H9 (cell line): Measurements from ENCODE around the gene EEF1E1. TPM values are rescaled to one million over a fixed set of nuclear protein-coding genes. Genes with fewer than 3 reads are reported as not detected.

Source experiments
- DNase-seq: peaks from one replicate; pipeline ENCODE4 v3.0.0-alpha.2; 2017
- H2AFZ ChIP-seq: one replicate; pipeline ENCODE4 v1.6.1; 2013; ENCODE audit warnings: mild to moderate bottlenecking, low read length, control low read depth, moderate library complexity
- H2AK5ac ChIP-seq: 2 replicates; pipeline ENCODE4 v1.6.1; 2013; ENCODE audit warnings: low read length, control low read depth, mixed read lengths; ENCODE audit not compliant: insufficient read length
- H2BK120ac ChIP-seq: one replicate; pipeline ENCODE4 v1.6.1; 2013; ENCODE audit warnings: low read depth, mild to moderate bottlenecking, low read length, control low read depth, inconsistent platforms; ENCODE audit not compliant: poor library complexity, severe bottlenecking
- H2BK12ac ChIP-seq: 2 replicates; pipeline ENCODE4 v1.6.1; 2013; ENCODE audit warnings: low read length, control low read depth, mixed read lengths, low read depth; ENCODE audit not compliant: insufficient read length
- H2BK15ac ChIP-seq: 2 replicates; pipeline ENCODE4 v1.6.1; 2013; ENCODE audit warnings: low read depth, low read length, control low read depth
- H2BK20ac ChIP-seq: one replicate; pipeline ENCODE4 v1.6.1; 2013; ENCODE audit warnings: low read depth, mild to moderate bottlenecking, low read length, control low read depth, inconsistent platforms; ENCODE audit not compliant: poor library complexity, severe bottlenecking
- H2BK5ac ChIP-seq: 2 replicates; pipeline ENCODE4 v1.6.1; 2013; ENCODE audit warnings: low read length, control low read depth, mixed read lengths; ENCODE audit not compliant: insufficient read length
- H3K14ac ChIP-seq: 2 replicates; pipeline ENCODE4 v1.6.1; 2013; ENCODE audit warnings: low read length, control low read depth; ENCODE audit not compliant: insufficient read depth
- H3K18ac ChIP-seq: 2 replicates; pipeline ENCODE4 v1.6.1; 2013; ENCODE audit warnings: low read depth, mild to moderate bottlenecking, mixed read lengths, low read length, control low read depth; ENCODE audit not compliant: insufficient read length
- H3K23ac ChIP-seq: 2 replicates; pipeline ENCODE4 v1.6.1; 2013; ENCODE audit warnings: low read length, control low read depth, mixed read lengths, low read depth; ENCODE audit not compliant: insufficient read length
- H3K23me2 ChIP-seq: 2 replicates; pipeline ENCODE4 v1.6.1; 2013; ENCODE audit warnings: low read depth, mild to moderate bottlenecking, mixed read lengths, low read length, control low read depth; ENCODE audit not compliant: insufficient read length, poor library complexity, severe bottlenecking
- H3K27ac ChIP-seq: 2 replicates; pipeline ENCODE4 v1.5.1; 2013; ENCODE audit warnings: low read length, control low read depth, mixed read lengths, low read depth; ENCODE audit not compliant: insufficient read length
- H3K27me3 ChIP-seq: 2 replicates; pipeline ENCODE4 v1.6.1; 2013; ENCODE audit warnings: low read length, control low read depth, inconsistent platforms; ENCODE audit not compliant: insufficient read depth
- H3K4ac ChIP-seq: 2 replicates; pipeline ENCODE4 v1.6.1; 2013; ENCODE audit warnings: low read depth, mild to moderate bottlenecking, control low read depth, inconsistent platforms, low read length, moderate library complexity
- H3K4me1 ChIP-seq: 2 replicates; pipeline ENCODE4 v1.6.1; 2013; ENCODE audit warnings: low read length, control low read depth, inconsistent platforms; ENCODE audit not compliant: insufficient read depth
- H3K4me2 ChIP-seq: 2 replicates; pipeline ENCODE4 v1.6.1; 2013; ENCODE audit warnings: low read length, control low read depth, mixed read lengths; ENCODE audit not compliant: insufficient read length, insufficient read depth
- H3K56ac ChIP-seq: 2 replicates; pipeline ENCODE4 v1.6.1; 2013; ENCODE audit warnings: low read depth, mild to moderate bottlenecking, mixed read lengths, low read length, control low read depth; ENCODE audit not compliant: insufficient read length
- H3K79me1 ChIP-seq: 2 replicates; pipeline ENCODE4 v1.6.1; 2013; ENCODE audit warnings: low read depth, mild to moderate bottlenecking, moderate library complexity, low read length, control low read depth, inconsistent platforms; ENCODE audit not compliant: insufficient read depth, poor library complexity, severe bottlenecking
- H3K79me2 ChIP-seq: 2 replicates; pipeline ENCODE4 v1.6.1; 2013; ENCODE audit warnings: low read length, control low read depth, inconsistent platforms; ENCODE audit not compliant: insufficient read depth
- H3K9ac ChIP-seq: 2 replicates; pipeline ENCODE4 v1.6.1; 2013; ENCODE audit warnings: low read length, control low read depth, mixed read lengths; ENCODE audit not compliant: insufficient read length; ENCODE audit errors: extremely low read depth
- H3K9me3 ChIP-seq: one replicate; pipeline ENCODE4 v1.6.1; 2013; ENCODE audit warnings: low read depth, low read length, inconsistent platforms; ENCODE audit not compliant: control insufficient read depth
- H3T11ph ChIP-seq: one replicate; pipeline ENCODE4 v1.6.1; 2013; ENCODE audit warnings: mild to moderate bottlenecking, low read length, control low read depth, inconsistent platforms
- H4K20me1 ChIP-seq: one replicate; pipeline ENCODE4 v1.6.1; 2013; ENCODE audit not compliant: control insufficient read depth, insufficient read length, insufficient read depth
- H4K5ac ChIP-seq: 2 replicates; pipeline ENCODE4 v1.6.1; 2013; ENCODE audit warnings: low read depth, mild to moderate bottlenecking, mixed read lengths, low read length, control low read depth; ENCODE audit not compliant: insufficient read length
- H4K8ac ChIP-seq: replicated peaks from 2 replicates; pipeline ENCODE4 v1.6.1; 2013; ENCODE audit warnings: low read length, control low read depth, mixed read lengths, low read depth; ENCODE audit not compliant: insufficient read length
- H4K91ac ChIP-seq: 2 replicates; pipeline ENCODE4 v1.6.1; 2013; ENCODE audit warnings: low read depth, mild to moderate bottlenecking, moderate library complexity, mixed read lengths, low read length, control low read depth; ENCODE audit not compliant: insufficient read length
- H3K27ac Mint-ChIP-seq, 3 experiments: 2 replicates in 2 of 3; 3 replicates in 1 of 3; pipeline ENCODE4 v1.8.0; 2020 to 2021; ENCODE audit warnings: mixed read lengths in 3 of 3, mild to moderate bottlenecking in 1 of 3, moderate library complexity in 1 of 3
- H3K27me3 Mint-ChIP-seq: 2 replicates; pipeline ENCODE4 v1.8.0; 2021; ENCODE audit warnings: low read depth, mild to moderate bottlenecking, moderate library complexity, mixed read lengths
- H3K36me3 Mint-ChIP-seq, 3 experiments: 2 replicates in 2 of 3; 3 replicates in 1 of 3; pipeline ENCODE4 v1.8.0; 2020 to 2021; ENCODE audit warnings: low read depth in 3 of 3, mixed read lengths in 3 of 3; ENCODE audit not compliant: insufficient read depth in 1 of 3
- H3K4me1 Mint-ChIP-seq, 2 experiments: 2 replicates each; pipeline ENCODE4 v1.8.0; 2020; ENCODE audit warnings: mixed read lengths in 2 of 2
- H3K4me3 Mint-ChIP-seq, 2 experiments: 2 replicates in 1 of 2; 3 replicates in 1 of 2; pipeline ENCODE4 v1.8.0; 2020 to 2021; ENCODE audit warnings: mild to moderate bottlenecking in 2 of 2, mixed read lengths in 2 of 2, moderate library complexity in 1 of 2
- H3K9me3 Mint-ChIP-seq, 2 experiments: 2 replicates in 1 of 2; 3 replicates in 1 of 2; pipeline ENCODE4 v1.8.0; 2020; ENCODE audit warnings: mild to moderate bottlenecking in 2 of 2, mixed read lengths in 2 of 2, moderate library complexity in 1 of 2
- WGBS: extraction: QIAGEN DNeasy Blood & Tissue Kit; methylation state at CpG from one replicate; pipeline ENCODE4 v1.1.7; 2013; ENCODE audit warnings: missing lambda C conversion rate, low lambda C conversion rate, mixed read lengths; ENCODE audit not compliant: insufficient read length; ENCODE audit errors: extremely low coverage; 5-methylcytosine and 5-hydroxymethylcytosine counted together
- total RNA-seq: library from RNA; stranded (reverse); gene quantifications from 2 replicates; pipeline ENCODE4 v1.2.1, GENCODE V29; 2021
- TF ChIP-seq, protein P1 (sequence below): fragments of 200-600 bp; sonication (generic); conservative IDR thresholded peaks from 3 replicates; pipeline ENCODE4 v1.8.0; 2021; ENCODE audit warnings: antibody characterized with exemption, mild to moderate bottlenecking

EEF1E1 gene
- total RNA-seq, 1 experiment from 2014 or later: 71.8 TPM

DNA sequence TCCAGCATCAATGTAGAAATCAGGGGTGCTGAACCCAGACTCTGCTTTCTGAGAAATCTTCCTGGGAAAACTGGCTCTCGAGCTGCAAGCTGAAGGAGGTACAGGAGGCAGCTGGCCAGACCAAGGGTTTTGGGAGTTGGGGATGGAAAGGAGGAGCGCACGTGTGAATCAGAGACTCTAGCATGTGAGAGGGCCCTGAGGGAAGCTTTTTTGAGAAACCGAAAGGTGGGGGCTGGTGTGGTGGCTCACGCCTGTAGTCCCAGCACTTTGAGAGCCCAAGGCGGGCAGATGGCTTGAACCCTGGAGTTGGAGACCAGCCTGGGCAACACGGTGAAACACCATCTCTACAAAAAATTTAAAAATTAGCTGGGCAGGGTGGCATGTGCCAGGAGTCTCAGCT is 37.1 kb upstream of the EEF1E1 start:
- Histone ChIP-seq H2BK5ac (no peak overlapping the region), H2AFZ (no peak overlapping the region), H4K5ac (no peak overlapping the region), H3K27ac (no peak overlapping the region), H3K79me1 (no peaks in the 10 kb centered on the region), H3K9me3 (no peaks in the 10 kb centered on the region), H3K4me2 (no peak overlapping the region), H2BK20ac (no peak overlapping the region), H3K4ac (no peak overlapping the region), H2BK15ac (no peak overlapping the region), H3K14ac (no peak overlapping the region), H3T11ph (no peak overlapping the region), H2BK120ac (no peak overlapping the region), H4K91ac (no peak overlapping the region), H3K23ac (no peak overlapping the region), H3K9ac (no peak overlapping the region), H3K56ac (no peak overlapping the region), H3K27me3 (no peaks in the 10 kb centered on the region), H4K8ac (no peak overlapping the region), H3K4me1 (no peaks in the 10 kb centered on the region; the same call in 1 of the 2 replicates), H4K20me1 (no peaks in the 10 kb centered on the region), H2BK12ac (no peak overlapping the region), H3K23me2 (no peaks in the 10 kb centered on the region), H3K79me2 (no peaks in the 10 kb centered on the region), H3K18ac (no peak overlapping the region), H2AK5ac (no peak overlapping the region)
- TF ChIP-seq, protein P1, sequence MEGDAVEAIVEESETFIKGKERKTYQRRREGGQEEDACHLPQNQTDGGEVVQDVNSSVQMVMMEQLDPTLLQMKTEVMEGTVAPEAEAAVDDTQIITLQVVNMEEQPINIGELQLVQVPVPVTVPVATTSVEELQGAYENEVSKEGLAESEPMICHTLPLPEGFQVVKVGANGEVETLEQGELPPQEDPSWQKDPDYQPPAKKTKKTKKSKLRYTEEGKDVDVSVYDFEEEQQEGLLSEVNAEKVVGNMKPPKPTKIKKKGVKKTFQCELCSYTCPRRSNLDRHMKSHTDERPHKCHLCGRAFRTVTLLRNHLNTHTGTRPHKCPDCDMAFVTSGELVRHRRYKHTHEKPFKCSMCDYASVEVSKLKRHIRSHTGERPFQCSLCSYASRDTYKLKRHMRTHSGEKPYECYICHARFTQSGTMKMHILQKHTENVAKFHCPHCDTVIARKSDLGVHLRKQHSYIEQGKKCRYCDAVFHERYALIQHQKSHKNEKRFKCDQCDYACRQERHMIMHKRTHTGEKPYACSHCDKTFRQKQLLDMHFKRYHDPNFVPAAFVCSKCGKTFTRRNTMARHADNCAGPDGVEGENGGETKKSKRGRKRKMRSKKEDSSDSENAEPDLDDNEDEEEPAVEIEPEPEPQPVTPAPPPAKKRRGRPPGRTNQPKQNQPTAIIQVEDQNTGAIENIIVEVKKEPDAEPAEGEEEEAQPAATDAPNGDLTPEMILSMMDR: no peak
- Mint-ChIP-seq H3K9me3 (no peaks in the 10 kb centered on the region; a peak in 1 of 5 replicates), H3K27me3 (no peaks in the 10 kb centered on the region), H3K27ac (peak overlapping the region in 1 of 3 experiments; percentile 21; a peak in 1 of 7 replicates), H3K4me1 (peaks cover 2% of the 10 kb centered on the region in 2 experiments; a peak in 1 of 4 replicates), H3K36me3 (peaks cover 0 to 1% (median 0%) of the 10 kb centered on the region in 3 experiments; a peak in 2 of 7 replicates), H3K4me3 (no peak overlapping the region)
- no peak for DNase-seq
- WGBS: no CpG with 5 or more reads among the region's 7 CpGs
